NB4 (cell line): ENCODE data around the gene BCKDHB.

Experiments used
- DNase-seq: peaks from one replicate; pipeline ENCODE4 v3.0.0; 2010; ENCODE audit warnings: low read depth
- H3K4me3 ChIP-seq: one replicate; pipeline ENCODE4 v1.5.1; 2011; ENCODE audit warnings: mild to moderate bottlenecking, low read depth, low read length, moderate library complexity
- MYC ChIP-seq: IDR thresholded peaks from 2 replicates; pipeline ENCODE4 v1.6.1; 2011; ENCODE audit warnings: low read depth, low read length
- POLR2A ChIP-seq: IDR thresholded peaks from 2 replicates; pipeline ENCODE4 v1.6.1; 2011; ENCODE audit warnings: mild to moderate bottlenecking; ENCODE audit not compliant: insufficient read length; ENCODE audit errors: extremely low read depth
- TF ChIP-seq, protein P1 (sequence below): IDR thresholded peaks from 2 replicates; pipeline ENCODE4 v1.6.1; 2011; ENCODE audit warnings: low read depth, low read length
- TF ChIP-seq, protein P2 (sequence below): IDR thresholded peaks from one replicate; pipeline ENCODE4 v1.5.1; 2012; ENCODE audit warnings: low read depth, low read length

The BCKDHB gene

DNA sequence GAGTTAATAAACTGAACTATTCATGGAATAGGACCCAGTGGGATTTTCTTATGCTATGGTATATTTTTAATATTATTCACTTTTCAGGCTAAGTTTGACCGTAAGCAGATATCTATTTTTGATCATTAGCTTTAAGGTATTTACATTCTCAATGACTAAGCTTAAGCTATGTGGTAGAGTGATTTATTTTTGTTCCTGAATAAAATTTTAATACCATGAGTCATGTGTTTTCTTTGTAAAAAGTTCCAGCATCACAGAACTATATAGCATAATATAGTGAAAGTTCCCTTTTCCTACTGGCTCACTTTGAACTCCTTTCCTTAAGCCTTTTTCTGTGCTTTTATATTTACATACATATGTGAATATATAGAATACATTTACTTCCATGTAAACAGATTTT, 75.8 kb downstream of the BCKDHB start:
- H3K4me3 ChIP-seq = no peak overlapping the region
- no peak for DNase-seq
- TF ChIP-seq, protein P1, sequence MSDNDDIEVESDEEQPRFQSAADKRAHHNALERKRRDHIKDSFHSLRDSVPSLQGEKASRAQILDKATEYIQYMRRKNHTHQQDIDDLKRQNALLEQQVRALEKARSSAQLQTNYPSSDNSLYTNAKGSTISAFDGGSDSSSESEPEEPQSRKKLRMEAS = no peak
- no peak for TF ChIP-seq POLR2A
- TF ChIP-seq, protein P2, sequence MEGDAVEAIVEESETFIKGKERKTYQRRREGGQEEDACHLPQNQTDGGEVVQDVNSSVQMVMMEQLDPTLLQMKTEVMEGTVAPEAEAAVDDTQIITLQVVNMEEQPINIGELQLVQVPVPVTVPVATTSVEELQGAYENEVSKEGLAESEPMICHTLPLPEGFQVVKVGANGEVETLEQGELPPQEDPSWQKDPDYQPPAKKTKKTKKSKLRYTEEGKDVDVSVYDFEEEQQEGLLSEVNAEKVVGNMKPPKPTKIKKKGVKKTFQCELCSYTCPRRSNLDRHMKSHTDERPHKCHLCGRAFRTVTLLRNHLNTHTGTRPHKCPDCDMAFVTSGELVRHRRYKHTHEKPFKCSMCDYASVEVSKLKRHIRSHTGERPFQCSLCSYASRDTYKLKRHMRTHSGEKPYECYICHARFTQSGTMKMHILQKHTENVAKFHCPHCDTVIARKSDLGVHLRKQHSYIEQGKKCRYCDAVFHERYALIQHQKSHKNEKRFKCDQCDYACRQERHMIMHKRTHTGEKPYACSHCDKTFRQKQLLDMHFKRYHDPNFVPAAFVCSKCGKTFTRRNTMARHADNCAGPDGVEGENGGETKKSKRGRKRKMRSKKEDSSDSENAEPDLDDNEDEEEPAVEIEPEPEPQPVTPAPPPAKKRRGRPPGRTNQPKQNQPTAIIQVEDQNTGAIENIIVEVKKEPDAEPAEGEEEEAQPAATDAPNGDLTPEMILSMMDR = no peak
- no peak for TF ChIP-seq MYC

DNA sequence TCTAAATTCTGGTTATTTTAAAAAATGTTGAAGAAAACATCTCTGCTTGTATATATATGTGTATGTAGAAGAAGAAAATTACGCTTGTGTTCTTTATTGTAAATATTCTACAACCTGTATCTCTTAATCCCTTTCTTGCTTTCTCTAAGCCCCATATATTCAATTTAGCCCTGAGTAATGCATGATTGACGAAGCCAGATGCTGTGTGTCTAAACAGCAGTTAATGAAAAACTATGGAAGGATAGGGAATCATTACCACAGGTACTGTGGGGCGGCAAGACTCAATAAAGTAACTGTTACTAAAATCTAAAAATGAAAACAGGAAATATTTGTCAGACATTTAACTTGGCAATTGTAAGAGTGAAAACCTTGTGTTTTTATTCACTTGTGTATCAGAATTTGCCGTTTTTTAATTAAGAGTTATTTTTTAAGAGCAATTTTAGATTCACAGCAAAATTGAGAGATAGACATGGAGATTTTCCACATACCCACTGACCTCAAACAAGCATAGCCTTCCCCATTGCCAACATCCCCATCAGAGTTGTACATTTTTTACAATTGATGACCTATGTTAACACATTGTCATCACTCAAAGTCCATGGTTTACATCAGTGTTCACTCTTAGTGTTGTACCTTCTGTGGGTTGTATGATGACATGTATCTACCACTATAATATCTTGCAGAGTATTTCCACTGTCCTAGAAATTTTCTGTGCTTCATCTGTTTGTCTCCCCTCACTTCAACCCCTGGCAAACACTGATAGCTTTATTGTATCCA, 76.7 kb downstream of the BCKDHB start:
- DNase-seq = no peak
- no peak overlapping the region for H3K4me3 ChIP-seq
- no peak for TF ChIP-seq POLR2A

DNA sequence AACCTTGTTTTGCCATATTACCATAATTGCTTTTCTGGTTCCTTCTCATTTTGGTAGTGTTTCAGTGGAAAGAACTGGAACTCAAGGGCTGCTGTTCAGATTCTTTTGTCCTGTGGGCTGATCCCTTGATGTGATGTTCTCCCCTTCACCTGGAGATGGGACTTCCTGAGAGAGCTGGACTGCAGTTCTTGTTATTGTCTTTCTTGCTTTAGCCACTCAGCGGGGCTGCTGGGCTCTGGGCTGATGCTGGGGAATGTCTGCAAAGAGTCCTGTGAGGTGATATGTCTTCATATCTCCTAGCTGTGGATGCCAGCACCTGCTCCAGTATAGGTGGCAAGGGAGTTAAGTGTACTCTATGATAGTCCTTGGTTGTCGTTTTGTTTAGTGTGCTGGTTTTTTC, 79.0 kb downstream of the BCKDHB start:
- no peak overlapping the region for H3K4me3 ChIP-seq
- TF ChIP-seq POLR2A (no peak), MYC (no peak)
- TF ChIP-seq, protein P2 = no peak
- TF ChIP-seq, protein P1 = no peak
- no peak for DNase-seq

DNA sequence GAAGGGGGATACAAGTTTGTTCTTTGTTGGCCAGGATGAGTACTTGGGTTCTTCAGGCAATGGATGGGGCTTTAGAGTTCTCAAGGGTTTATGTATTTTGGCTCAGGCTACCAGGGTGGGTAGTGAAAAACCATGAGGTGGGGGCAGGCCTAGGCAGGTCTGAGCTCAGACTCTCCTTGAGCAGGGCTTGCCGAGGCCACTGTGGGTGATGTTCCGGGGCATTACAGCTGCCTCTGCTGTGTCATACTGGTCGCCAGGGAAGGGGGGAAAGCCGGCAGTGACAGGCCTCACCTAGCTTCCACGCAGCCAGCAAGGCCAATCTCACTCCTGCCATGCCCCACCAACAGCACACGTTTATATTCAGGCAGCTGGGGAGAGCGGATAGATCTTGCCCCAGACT, 79.6 kb downstream of the BCKDHB start:
- DNase-seq = no peak
- no peak overlapping the region for H3K4me3 ChIP-seq
- TF ChIP-seq, protein P2 = no peak
- TF ChIP-seq POLR2A = no peak
- TF ChIP-seq, protein P1 = no peak
- no peak for TF ChIP-seq MYC

DNA sequence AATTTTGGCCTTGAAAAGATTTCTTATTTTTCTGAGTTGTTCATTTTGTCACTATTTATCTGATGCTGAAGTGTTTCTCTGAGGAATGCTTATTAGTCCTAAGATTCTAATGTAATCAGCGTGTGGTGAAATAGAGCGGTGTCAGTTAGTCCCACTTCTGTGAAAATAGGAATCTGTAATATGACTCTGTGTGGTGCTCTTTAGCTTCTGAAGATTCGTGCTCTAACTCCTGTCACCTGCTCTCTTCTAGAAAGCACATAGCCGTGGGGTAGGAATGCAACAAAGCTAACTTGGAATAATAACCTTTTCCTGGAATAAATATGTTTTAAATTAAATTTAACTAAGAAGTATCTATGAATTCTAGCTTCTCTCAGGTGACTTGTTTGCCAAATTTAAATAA, 90.4 kb downstream of the BCKDHB start:
- H3K4me3 ChIP-seq = no peak overlapping the region
- DNase-seq = no peak
- TF ChIP-seq, protein P1 = no peak
- TF ChIP-seq POLR2A = no peak
- TF ChIP-seq, protein P2 = no peak
- no peak for TF ChIP-seq MYC

DNA sequence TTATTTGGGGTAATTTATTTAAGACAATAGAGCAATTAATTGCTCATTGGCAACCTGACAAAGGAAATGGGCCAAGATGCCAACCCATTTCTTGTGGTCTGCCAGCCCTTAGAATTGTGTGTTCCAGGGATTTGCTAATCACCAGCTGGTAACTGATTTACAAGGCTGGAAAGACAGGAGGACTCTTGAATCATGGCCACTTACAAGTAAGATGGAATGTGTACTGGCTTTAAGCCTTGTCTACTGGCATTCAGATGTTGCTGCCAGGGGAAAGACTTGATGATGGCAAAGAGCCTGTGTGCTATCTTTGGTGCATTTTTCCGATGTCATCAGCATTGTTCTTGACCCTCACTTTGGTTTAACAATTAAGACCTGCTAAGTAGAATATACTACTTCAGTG, 91.0 kb downstream of the BCKDHB start:
- no peak overlapping the region for H3K4me3 ChIP-seq
- DNase-seq = no peak
- TF ChIP-seq MYC = no peak
- TF ChIP-seq, protein P1 = no peak
- no peak for TF ChIP-seq POLR2A
- TF ChIP-seq, protein P2 = no peak
